ENCODE results near the gene LTBP3.

The LTBP3 gene

DNA sequence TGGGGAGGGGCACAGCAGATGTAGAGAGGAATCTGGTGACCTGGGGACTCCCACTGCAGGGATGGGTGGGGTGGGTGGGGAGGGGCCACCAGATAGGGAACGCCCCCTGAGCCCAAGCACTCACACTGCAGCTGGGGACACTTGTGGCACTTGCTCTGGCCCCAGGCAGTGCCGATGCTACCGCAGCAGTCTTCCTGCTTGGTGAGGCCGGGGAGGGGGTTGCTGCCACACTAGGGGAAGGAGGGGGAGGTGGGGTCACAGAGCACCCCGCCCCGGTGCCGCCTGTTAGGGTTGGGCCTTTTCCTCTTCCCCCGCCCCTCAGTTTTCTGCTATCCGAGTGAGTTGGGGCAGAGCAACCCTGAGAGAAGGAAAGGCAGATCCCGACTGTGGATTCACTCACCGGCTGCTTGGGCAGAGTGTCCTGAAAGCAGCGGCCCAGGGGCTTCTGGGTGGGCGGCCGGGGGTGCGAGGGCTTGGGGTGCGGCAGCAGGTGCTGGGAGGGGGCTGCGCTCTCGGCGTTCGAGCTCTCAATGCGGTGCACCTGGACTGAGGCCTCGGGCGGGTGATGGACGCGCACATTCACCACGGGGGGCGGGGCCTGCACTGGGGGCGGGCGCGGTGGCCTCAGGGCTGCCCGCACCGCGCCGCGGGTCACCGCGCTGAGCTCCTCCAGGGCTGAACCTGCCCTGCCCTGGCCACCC, 4.7 kb downstream of the LTBP3 start:
- peak; percentile 80 for DNase-seq

DNA sequence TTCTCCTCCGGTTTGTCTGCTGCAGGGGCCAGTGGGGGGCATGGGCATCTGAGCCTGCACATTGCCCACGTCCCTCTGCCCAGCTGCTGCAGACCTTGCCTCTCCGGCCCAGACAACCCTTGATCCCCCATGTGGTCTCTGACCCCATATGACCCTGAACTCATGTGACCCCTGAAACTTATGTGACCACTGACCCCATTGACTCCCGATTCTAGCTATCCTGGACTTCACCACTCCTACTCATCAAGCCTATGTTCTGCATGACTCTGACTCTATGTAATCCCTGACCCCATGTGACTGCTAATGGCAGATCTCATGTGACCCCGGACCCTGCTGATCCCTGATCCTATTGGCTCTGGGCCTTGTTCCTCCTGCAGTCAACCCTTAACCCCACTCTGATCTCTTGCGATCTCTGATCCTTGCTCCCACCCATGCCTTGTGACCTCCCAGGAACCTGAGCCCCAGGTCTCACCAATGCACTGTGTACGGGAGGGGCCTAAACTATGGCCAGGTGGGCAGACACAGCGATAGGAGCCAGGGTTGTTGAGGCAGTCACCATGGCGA, 5.7 kb downstream of the LTBP3 start:
- no peak for DNase-seq

- peak; percentile 59 for DNase-seq
Observed at GRCh38 chr11:65551572-65552387, 6.4 kb downstream of the LTBP3 start.

GRCh38 chr11:65549096-65549495, 9.1 kb downstream of the LTBP3 start:
- DNase-seq: no peak

- DNase-seq: no peak
Observed at GRCh38 chr11:65548395-65548794, 9.8 kb downstream of the LTBP3 start.

GRCh38 chr11:65547446-65548125, 10.6 kb downstream of the LTBP3 start:
- DNase-seq: peak; percentile 34

- peak; percentile 97 for DNase-seq
Observed at GRCh38 chr11:65546217-65546958, 11.8 kb downstream of the LTBP3 start.

- no peak for DNase-seq
Observed at GRCh38 chr11:65545853-65546216, 12.3 kb downstream of the LTBP3 start.

- DNase-seq: no peak
Observed at GRCh38 chr11:65542738-65543390, 15.3 kb downstream of the LTBP3 start.

DNA sequence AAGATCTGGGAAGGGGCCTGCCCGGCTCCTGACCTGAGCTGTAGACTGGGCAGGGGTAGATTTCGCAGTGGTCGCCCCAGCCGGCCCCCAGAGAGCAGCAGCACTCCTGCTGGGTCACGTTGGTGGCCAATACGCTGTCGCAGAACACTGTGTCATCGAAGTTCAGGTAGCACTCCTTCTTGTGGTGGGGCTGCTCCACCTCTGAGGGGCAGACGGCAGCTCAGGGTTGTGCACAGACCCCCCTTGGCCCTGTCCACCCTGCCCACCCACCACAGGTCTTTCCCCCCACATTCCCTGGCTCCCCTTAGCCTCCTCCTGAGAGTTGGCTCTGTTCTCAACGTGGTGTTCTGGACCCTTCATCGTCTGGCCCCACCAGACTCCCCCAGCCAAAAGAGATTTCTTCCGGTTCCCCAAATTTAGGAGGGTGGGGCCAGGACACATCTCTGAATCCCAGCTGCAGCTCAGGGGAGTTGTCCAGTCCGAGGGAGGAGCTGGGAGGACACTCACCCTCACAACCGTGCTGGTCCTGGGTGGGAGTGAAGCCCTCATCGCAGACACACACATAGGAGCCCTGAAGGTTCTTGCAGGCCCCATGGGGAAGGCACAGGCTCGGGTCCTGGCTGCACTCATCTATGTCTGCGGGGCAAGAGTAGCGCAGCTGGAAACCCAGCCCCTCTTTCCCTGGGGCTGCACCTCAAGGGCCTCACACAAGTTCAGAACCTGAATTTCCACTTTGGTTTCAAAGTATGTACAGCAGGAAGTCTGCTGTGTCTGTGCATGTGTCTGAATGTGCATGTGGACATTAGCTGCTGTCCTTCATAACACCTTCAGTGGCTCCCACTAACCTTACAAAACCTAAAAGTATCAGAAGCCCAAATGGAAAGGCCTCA, 16.8 kb downstream of the LTBP3 start:
- DNase-seq: no peak

DNA sequence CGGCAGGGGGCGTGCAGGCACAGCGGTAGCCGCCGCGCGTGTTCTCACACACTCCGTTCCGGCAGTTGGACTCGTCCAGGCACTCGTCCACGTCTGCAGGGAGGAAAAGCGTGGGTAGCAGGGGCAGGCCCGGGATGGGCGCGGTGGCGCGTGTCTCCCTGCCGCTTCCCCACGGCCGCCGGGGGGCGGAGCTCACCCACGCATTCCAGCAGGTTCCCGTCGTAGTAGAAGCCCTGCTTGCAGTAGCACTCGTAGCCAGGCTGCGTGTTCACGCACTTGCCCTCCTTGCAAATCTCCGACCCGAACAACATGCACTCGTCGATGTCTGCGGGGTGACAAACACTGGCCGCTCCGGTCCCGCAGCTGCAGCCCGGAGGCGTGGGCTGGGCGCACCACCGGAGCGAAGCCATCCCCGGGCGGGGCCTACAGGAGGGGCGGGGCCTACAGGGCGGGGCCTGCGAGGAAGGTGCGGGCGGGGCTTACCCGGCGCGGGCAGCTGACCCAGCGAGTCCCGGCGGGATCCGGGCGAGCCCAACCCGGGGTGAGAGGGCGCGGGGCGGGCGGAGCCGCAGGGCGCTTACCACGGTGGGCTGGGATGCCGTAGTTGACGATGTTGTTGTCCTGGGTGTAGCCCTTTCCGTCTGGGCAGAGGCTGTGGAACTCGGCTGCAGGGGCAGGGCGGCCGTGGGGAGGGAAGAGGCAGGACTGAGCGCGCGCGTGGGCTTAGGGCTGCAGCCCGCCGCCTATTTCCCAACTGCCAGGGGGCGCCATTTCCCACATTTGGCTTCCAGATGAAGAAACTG, 17.7 kb downstream of the LTBP3 start:
- peak; percentile 87 for DNase-seq

GRCh38 chr11:65539744-65540289, 18.3 kb downstream of the LTBP3 start:
- no peak for DNase-seq

GRCh38 chr11:65538915-65539743, 19.0 kb downstream of the LTBP3 start:
- DNase-seq: no peak

DNA sequence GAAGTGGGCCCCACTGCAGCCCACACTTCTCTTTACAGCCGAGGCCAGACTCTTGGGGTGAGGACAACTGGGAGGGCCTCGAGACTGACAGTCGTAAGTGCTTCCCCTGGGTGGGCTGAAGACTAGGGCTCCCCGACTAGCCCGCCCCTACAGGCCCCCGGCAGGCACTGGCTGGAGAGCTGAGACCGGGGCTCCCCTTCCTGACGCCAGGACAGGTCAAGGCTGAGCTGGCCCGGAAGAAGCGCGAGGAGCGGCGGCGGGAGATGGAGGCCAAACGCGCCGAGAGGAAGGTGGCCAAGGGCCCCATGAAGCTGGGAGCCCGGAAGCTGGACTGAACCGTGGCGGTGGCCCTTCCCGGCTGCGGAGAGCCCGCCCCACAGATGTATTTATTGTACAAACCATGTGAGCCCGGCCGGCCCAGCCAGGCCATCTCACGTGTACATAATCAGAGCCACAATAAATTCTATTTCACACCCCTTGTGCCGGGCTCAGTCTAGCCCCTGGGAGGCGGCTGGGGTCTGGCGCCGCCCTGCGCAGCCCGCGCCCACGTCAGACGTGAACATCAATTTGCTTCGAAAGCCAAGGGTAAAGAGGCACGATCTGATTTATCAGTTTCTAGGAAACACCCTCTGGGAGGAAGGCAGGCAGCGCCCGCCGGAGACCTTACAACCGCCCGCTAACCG, 19.8 kb downstream of the LTBP3 start:
- DNase-seq: no peak

DNA sequence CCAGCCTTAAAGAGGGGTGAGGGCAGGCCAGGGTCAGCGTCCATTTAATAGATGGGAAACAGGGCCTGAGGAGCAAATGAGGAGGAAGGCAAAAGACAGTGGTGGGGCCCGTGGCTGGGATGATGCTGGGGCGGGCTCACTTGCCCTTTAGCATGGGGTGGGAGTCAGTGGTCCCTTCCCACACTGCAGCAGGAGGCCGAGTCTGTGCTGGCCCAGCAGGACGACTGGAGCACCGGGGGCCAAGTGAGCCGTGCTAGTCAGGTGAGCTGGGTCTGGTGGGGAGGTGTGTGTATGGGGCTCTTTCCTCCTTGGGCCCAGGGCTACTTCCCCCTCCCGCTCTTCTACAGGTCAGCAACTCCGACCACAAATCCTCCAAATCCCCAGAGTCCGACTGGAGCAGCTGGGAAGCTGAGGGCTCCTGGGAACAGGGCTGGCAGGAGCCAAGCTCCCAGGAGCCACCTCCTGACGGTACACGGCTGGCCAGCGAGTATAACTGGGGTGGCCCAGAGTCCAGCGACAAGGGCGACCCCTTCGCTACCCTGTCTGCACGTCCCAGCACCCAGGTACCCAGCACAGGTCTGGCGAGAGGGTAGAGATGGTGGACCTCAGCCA, 20.4 kb downstream of the LTBP3 start:
- no peak for DNase-seq

GRCh38 chr11:65537296-65537597, 20.9 kb downstream of the LTBP3 start:
- no peak for DNase-seq

- no peak for DNase-seq
Observed at GRCh38 chr11:65536412-65537295, 21.5 kb downstream of the LTBP3 start.
